Smooth muscle cell of the brain vasculature (primary cell): Measurements from ENCODE around the gene OR52A1.

Experiments used
- DNase-seq: peaks from one replicate; pipeline ENCODE4 v3.0.0-alpha.2; 2012; ENCODE audit warnings: low read depth, low spot score

OR52A1 gene

DNA sequence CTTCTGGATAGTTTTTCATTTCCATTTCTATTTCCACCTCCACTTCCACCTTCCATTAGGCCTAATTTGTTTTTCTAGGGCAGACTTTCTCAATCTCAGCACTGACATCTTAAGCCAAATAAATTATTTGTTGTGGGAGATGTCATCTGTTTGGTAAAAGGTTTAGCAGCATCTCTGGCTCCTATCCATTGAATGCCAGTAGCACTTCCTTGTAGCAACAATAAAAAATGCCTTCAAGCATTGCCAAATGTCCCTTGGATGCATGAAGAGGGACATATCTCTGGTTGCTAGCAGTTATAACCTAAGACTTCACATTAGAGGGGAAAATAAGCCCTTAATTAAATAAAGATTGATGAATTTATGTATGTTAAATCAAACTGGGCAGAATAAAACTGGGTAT lies 18.3 kb downstream of the OR52A1 start:
- no peak for DNase-seq

DNA sequence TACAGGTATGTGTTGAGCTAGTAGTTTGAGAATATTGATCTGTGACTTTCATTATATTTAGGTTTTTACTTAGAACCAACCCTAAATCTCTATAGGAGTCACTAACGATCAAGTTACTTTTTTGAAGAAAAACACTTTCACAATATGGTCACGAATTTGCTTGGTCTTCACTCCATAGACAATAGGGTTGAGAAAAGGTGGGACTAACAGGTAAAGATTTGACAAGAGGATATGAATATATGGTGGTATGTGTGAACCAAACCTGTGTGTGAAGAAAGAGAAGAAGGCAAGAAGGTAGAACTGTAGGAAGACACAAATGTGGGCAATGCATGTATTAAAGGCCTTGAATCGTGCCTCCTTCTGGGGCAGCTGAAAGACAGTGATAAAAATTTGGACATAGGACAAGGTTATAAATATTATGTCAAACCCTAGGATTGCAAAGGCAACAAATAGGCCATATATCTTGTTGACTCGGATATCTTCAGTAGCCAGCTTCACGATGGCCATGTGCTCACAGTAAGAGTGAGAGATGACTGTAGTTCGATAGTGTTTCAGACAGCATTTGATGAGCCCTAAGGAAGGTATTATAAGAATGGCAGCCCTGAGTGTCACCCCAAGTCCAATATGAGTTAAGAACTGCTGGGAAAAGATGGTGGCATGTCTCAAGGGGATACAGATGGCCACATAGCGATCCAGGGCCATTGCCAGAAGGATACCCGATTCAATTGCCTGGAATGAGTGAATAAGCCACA lies 22.8 kb downstream of the OR52A1 start:
- no peak for DNase-seq

DNA sequence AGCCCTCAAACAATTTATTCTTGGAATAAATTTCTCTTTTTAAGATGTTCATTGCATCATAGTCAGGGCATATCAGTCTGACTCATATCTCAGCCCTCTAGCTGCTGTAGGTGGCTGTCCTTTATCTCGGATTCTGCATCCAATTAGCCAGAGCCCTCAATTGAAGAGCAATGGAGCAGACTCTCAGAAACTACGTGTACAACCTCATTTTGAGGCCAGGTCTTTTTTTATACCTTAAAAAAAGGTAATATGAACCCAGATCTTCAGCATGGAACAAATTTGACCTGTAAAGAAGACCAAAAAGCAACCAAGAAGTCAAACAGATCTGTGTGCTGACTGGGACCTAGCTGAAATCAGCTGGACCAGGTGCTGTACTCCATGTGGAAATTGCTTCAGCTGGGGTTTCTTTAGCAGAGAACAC lies 25.1 kb downstream of the OR52A1 start:
- DNase-seq = no peak

DNA sequence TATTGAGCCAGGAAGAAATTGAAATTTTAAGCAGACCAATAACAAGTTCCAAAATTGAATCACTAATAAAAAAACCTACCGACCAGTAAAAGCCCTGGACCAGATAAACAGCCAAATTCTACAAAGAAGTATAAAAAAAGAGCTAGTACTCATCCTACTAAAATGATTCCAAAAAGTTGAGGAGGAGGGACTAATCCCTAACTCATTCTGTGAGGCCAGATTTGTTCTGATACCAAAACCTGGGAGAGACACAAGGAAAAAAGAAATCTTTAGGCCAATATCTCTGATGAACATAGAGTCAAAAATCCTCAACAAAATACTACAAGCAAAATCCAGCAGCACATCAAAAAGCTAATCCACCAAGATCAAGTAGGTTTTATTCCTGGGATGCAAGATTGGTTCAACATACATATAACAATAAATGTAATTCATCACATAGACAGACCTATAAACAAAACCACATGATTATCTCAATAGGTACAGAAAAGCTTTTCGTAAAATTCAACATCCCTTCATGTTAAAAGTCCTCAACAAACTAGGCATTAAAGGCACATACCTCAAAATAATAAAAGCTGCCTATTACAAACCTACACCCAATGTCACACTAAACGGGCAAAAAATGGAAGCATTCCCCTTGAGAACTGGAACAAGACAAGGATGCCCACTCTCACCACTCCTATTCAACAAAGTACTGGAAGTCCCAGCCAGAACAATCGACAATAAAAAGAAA lies 29.5 kb downstream of the OR52A1 start:
- no peak for DNase-seq

DNA sequence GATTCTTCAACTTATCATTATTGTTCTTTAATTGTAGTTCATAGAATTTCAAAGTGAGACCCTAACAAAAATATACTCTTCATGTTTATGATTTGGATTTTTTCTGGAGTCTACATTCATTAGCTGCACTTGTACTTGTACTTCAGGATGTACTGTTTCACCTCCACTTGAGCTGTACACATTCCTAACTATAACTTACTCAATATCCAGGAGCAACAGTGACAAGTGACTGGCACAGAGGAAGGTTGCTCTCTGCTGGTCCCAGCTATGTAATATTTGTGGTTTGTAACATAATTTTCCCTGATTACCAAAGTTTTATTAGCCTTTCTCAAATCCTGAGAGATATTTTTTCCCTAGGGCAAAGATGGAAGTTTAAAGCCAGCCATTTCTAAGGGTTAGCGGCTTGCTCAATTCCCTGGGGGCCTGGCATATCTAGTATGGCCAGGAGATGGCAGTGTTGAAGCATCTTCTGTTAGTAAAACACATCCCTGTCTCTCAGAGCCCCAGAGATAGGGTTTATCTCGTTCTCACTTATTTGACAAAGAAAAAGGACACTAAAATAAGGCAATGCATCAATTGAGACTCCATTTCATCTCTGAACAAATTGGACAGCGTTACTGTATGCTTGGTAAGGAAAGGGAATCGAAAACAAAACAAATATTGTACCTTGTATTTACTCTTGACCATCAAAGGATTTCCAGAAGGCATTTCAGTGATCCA lies 30.6 kb downstream of the OR52A1 start:
- peak; percentile 53 for DNase-seq

DNA sequence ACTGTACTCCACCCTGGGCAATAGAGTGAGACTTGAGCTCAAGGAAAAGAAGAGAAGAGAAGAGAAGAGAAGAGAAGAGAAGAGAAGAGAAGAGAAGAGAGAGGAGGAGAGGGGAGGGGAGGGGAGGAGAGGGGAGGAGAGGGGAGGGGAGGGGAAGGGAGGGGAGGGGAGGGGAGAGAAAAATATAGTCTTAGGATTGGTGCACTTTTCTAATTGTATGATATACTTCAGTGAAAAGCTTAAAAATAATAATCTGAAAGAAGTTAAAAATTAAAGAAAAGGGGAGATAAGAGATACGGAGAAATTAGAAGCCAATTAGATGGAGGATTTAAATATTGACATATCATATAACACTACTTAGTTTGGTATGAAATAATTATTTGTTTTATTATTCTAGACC lies 35.7 kb downstream of the OR52A1 start:
- DNase-seq = no peak

DNA sequence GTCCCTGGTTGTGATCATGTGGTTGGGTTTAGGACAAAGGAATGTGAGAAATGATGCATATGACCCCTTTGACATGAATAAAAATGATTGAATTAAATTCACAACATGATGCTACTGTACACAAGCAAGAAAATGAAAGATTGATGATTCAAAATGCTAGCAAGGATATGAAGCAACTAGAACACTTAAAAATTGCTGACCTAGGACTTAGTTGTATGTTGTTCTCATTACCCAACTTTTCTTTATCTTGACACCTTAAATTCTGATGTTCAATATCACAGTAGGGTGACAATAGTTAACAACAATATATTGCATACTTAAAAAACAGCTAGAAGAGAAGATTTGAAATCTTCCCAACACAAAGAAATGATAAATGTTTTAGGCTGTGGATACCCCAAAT lies 37.0 kb downstream of the OR52A1 start:
- DNase-seq = no peak

DNA sequence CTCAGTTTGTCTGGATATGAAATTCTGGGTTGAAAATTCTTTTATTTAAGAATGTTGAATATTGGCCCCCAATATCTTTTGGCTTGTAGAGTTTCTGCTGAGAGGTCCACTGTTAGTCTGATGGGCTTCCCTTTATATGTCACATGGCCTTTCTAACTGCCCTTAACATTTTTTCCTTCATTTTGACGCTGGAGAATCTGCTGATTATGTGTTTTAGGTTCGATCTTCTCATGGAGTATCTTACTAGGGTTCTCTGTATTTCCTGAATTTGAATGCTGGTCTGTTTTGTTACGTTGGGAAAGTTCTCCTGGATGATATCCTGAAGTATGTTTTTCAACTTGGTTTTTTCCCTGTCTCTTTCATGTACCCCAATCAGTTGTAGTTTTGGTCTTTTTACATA lies 39.2 kb downstream of the OR52A1 start:
- DNase-seq = no peak

DNA sequence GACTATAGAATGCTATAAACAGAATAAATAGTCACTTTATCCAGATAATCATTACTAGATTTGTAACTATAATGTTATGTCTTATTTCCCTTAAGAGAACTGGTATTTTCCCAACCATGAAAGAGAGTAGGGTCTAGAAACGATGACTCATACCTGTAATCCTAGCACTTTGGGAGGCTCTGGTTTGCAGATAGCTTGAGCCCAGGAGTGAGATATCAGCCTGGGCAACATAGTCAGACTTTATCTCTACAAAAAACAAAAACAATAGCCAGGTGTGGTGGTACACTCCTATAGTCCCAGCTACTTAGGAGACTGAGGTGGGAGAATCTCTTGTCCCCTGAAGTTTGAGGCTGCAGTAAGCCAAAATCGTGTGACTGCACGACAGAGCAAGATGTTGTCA lies 47.3 kb downstream of the OR52A1 start:
- no peak for DNase-seq

DNA sequence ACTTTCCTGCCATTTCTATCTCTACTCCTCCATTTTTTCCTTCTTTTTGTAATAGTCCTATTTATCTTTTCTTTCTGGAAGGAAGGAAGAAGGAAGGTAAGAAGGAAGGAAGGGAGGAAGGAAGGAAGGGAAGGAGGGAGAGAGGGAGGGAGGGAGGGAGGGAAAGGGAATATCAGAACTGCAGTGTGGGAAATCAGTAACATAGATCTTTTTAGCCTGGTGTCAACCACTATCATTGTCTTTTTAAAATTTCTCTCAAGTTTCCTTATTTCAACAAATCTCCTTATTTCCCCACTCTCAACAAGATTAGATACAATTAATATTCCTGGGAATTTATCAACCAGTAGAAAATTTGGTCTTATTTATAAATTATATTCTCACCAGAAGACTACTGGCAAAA lies 51.5 kb downstream of the OR52A1 start:
- no peak for DNase-seq

DNA sequence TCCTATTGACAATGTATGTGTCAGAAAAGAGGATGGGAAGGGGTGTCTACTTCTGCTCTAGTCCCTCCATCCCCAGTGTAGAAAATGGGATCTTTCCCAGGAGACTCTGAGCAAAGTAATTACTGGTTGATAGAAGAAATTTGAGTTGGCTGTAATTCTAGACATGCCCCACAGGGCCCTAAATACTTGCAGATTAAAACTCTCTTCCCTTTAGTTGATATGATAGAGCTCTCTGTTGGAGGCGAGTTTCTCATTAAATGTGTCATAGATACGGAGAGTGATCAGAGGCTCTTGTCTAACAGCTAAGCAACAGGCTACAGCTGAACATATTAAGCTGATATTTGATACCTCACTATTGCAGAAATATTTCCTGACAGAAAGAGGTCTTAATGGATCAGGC lies 52.3 kb downstream of the OR52A1 start:
- no peak for DNase-seq

DNA sequence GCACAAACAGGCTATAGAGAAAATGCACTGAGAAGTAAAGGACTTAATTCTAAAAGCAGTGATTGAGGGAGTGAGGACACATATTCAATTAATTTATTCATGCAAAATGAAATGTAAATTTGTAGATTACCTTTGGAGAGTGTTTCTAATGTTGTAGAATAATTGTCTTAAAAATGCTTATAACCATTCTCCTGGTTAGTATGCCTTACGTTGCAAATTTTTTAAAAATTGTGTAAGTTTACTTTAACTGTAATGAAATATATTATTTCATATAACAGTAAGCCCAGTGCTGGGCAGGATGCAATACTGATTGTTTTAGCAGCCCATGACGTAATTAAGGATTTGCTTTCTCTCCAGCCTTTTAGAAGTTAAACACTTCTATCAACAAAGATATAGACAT lies 58.5 kb downstream of the OR52A1 start:
- no peak for DNase-seq
